ENCODE data around the gene A4GNT.
"Not testable (repeated sequence)": the region's sequence is repeated elsewhere in the genome, so short reads cannot be mapped to it uniquely, and the experiment has no call there.

Gene A4GNT

DNA sequence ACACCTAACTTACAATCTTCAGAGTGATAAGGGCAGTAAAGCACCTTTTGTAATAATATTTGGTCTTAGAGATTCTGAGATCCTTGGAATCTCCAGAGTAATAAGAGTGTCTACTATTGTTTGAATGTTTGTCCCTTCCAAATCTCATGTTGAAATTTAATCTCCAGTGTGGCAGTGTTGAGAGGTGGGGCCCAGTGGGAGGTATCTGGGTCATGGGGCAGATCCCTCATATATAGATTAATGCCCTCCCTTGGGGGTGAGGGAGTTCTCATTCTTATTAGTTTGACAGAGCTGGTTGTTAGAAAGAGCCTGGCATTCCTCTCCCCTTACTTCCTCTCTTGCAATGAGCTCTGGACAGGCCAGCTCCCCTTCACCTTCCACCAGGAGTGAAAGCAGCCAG lies 32.8 kb downstream of the A4GNT start:
- Histone ChIP-seq H3K9ac (ENCODE audit: low read depth in 1 of 2, low read length in 2 of 2) (no peak overlapping the region), H3K27me3 (ENCODE audit: control insufficient read depth in 2 of 2, insufficient read depth in 2 of 2, low read length in 2 of 2) (no peaks in the 10 kb centered on the region), H3K4me3 (ENCODE audit: low read length in 2 of 2) (no peak overlapping the region), H3K27ac (ENCODE audit: low read depth in 2 of 2, low read length in 2 of 2) (no peak overlapping the region), H3K4me1 (ENCODE audit: control insufficient read depth in 2 of 2, insufficient read depth in 2 of 2, low read length in 2 of 2) (no peaks in the 10 kb centered on the region), H3K9me3 (ENCODE audit: control insufficient read depth in 2 of 2, low read length in 2 of 2) (no peaks in the 10 kb centered on the region), H3K36me3 (ENCODE audit: control insufficient read depth in 2 of 2, insufficient read depth in 2 of 2, low read length in 2 of 2) (no peaks in the 10 kb centered on the region)

GRCh38 chr3:138097192-138098172 lies 34.7 kb downstream of the A4GNT start:
- Histone ChIP-seq H3K9me3 (ENCODE audit: control insufficient read depth in 2 of 2, low read length in 2 of 2) (no peaks in the 10 kb centered on the region), H3K4me1 (ENCODE audit: control insufficient read depth in 2 of 2, insufficient read depth in 2 of 2, low read length in 2 of 2) (no peaks in the 10 kb centered on the region), H3K27ac (ENCODE audit: low read depth in 2 of 2, low read length in 2 of 2) (no peak overlapping the region), H3K4me3 (ENCODE audit: low read length in 2 of 2) (no peak overlapping the region), H3K36me3 (ENCODE audit: control insufficient read depth in 2 of 2, insufficient read depth in 2 of 2, low read length in 2 of 2) (no peaks in the 10 kb centered on the region), H3K9ac (ENCODE audit: low read depth in 1 of 2, low read length in 2 of 2) (no peak overlapping the region), H3K27me3 (ENCODE audit: control insufficient read depth in 2 of 2, insufficient read depth in 2 of 2, low read length in 2 of 2) (no peaks in the 10 kb centered on the region)

GRCh38 chr3:138093721-138094120 lies 38.5 kb downstream of the A4GNT start:
- Histone ChIP-seq H3K9me3 (ENCODE audit: control insufficient read depth in 2 of 2, low read length in 2 of 2) (no peaks in the 10 kb centered on the region), H3K4me3 (ENCODE audit: low read length in 2 of 2) (no peak overlapping the region), H3K27me3 (ENCODE audit: control insufficient read depth in 2 of 2, insufficient read depth in 2 of 2, low read length in 2 of 2) (no peaks in the 10 kb centered on the region), H3K4me1 (ENCODE audit: control insufficient read depth in 2 of 2, insufficient read depth in 2 of 2, low read length in 2 of 2) (no peaks in the 10 kb centered on the region), H3K9ac (ENCODE audit: low read depth in 1 of 2, low read length in 2 of 2) (no peak overlapping the region), H3K27ac (ENCODE audit: low read depth in 2 of 2, low read length in 2 of 2) (no peak overlapping the region), H3K36me3 (ENCODE audit: control insufficient read depth in 2 of 2, insufficient read depth in 2 of 2, low read length in 2 of 2) (no peaks in the 10 kb centered on the region)

- H3K36me3 ChIP-seq (ENCODE audit: control insufficient read depth in 2 of 2, insufficient read depth in 2 of 2, low read length in 2 of 2): no peaks in the 10 kb centered on the region
- H3K4me3 ChIP-seq (ENCODE audit: low read length in 2 of 2): no peak overlapping the region
- H3K27ac ChIP-seq (ENCODE audit: low read depth in 2 of 2, low read length in 2 of 2): no peak overlapping the region
- no peaks in the 10 kb centered on the region for H3K27me3 ChIP-seq (ENCODE audit: control insufficient read depth in 2 of 2, insufficient read depth in 2 of 2, low read length in 2 of 2)
- no peaks in the 10 kb centered on the region for H3K4me1 ChIP-seq (ENCODE audit: control insufficient read depth in 2 of 2, insufficient read depth in 2 of 2, low read length in 2 of 2)
- H3K9me3 ChIP-seq (ENCODE audit: control insufficient read depth in 2 of 2, low read length in 2 of 2): no peaks in the 10 kb centered on the region
- no peak overlapping the region for H3K9ac ChIP-seq (ENCODE audit: low read depth in 1 of 2, low read length in 2 of 2)
Observed at GRCh38 chr3:138092023-138092422, 40.2 kb downstream of the A4GNT start.

GRCh38 chr3:138089091-138089490 lies 43.1 kb downstream of the A4GNT start:
- Histone ChIP-seq H3K9ac (ENCODE audit: low read depth in 1 of 2, low read length in 2 of 2) (no peak overlapping the region), H3K4me3 (ENCODE audit: low read length in 2 of 2) (no peak overlapping the region), H3K4me1 (ENCODE audit: control insufficient read depth in 2 of 2, insufficient read depth in 2 of 2, low read length in 2 of 2) (no peaks in the 10 kb centered on the region), H3K27ac (ENCODE audit: low read depth in 2 of 2, low read length in 2 of 2) (no peak overlapping the region), H3K27me3 (ENCODE audit: control insufficient read depth in 2 of 2, insufficient read depth in 2 of 2, low read length in 2 of 2) (no peaks in the 10 kb centered on the region), H3K36me3 (ENCODE audit: control insufficient read depth in 2 of 2, insufficient read depth in 2 of 2, low read length in 2 of 2) (peaks cover 2 to 3% of the 10 kb centered on the region in 2 donors), H3K9me3 (ENCODE audit: control insufficient read depth in 2 of 2, low read length in 2 of 2) (no peaks in the 10 kb centered on the region)

DNA sequence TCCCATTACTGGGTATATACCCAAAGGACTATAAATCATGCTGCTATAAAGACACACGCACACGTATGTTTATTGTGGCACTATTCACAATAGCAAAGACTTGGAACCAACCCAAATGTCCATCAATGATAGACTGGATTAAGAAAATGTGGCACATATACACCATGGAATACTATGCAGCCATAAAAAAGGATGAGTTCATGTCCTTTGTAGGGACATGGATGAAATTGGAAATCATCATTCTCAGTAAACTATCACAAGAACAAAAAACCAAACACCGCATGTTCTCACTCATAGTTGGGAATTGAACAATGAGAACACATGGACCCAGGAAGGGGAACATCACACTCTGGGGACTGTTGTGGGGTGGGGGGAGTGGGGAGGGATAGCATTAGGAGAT lies 46.4 kb downstream of the A4GNT start:
- H3K36me3 ChIP-seq (ENCODE audit: control insufficient read depth in 2 of 2, insufficient read depth in 2 of 2, low read length in 2 of 2); H3K4me3 ChIP-seq (ENCODE audit: low read length in 2 of 2); H3K27ac ChIP-seq (ENCODE audit: low read depth in 2 of 2, low read length in 2 of 2); H3K9me3 ChIP-seq (ENCODE audit: control insufficient read depth in 2 of 2, low read length in 2 of 2); H3K27me3 ChIP-seq (ENCODE audit: control insufficient read depth in 2 of 2, insufficient read depth in 2 of 2, low read length in 2 of 2); H3K4me1 ChIP-seq (ENCODE audit: control insufficient read depth in 2 of 2, insufficient read depth in 2 of 2, low read length in 2 of 2); H3K9ac ChIP-seq (ENCODE audit: low read depth in 1 of 2, low read length in 2 of 2): not testable (repeated sequence)

DNA sequence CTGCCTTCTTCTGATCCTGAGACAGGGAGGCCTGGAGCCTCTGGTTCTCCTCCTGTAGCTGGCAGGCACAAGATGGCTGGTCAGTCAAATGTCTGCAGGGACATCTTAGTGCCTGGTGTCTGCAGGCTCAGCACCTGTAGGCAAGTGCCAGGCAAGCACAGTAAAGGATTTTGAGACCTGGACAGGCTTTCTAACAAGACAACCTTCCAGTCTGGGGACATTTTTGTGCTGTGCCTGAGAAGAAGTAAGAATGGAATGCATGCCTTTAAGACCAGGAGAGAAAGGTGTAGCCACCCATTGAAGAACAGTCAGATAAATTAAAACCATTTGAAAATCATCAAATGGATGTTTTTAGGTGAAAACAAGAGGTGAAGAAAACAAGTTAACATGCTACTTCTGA lies 48.0 kb downstream of the A4GNT start:
- H3K4me3 ChIP-seq (ENCODE audit: low read length in 2 of 2): no peak overlapping the region

DNA sequence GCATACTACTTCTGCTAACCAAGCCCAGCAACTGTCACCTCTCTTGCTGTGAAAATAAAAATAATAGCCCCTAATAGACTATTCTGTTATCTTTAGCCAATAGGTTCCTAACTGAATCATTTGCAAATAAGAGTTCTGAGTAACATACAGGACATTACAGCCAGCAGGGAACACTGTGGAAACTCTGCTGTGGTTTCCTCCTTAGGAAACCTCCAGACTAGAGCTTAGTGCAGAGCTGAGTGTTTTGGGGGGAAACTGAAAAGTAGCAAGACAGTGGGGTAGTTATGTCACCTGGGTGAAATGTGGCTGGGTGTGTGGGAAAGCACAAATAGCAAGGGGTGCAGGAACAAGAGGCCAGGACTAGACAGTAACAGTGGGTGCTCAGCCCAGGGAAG lies 49.2 kb downstream of the A4GNT start:
- Histone ChIP-seq H3K36me3 (ENCODE audit: control insufficient read depth in 2 of 2, insufficient read depth in 2 of 2, low read length in 2 of 2) (peaks cover 3% of the 10 kb centered on the region in 2 donors), H3K4me1 (ENCODE audit: control insufficient read depth in 2 of 2, insufficient read depth in 2 of 2, low read length in 2 of 2) (peaks cover 0 to 3% of the 10 kb centered on the region in 2 donors), H3K27ac (ENCODE audit: low read depth in 2 of 2, low read length in 2 of 2) (no peak overlapping the region)

More for the DNA sequence above, 48.0 kb downstream of the A4GNT start:
- Histone ChIP-seq H3K27me3 (ENCODE audit: control insufficient read depth in 2 of 2, insufficient read depth in 2 of 2, low read length in 2 of 2) (no peaks in the 10 kb centered on the region), H3K9ac (ENCODE audit: low read depth in 1 of 2, low read length in 2 of 2) (no peak overlapping the region), H3K9me3 (ENCODE audit: control insufficient read depth in 2 of 2, low read length in 2 of 2) (no peaks in the 10 kb centered on the region), H3K36me3 (ENCODE audit: control insufficient read depth in 2 of 2, insufficient read depth in 2 of 2, low read length in 2 of 2) (peaks cover 3% of the 10 kb centered on the region in 2 donors), H3K4me1 (ENCODE audit: control insufficient read depth in 2 of 2, insufficient read depth in 2 of 2, low read length in 2 of 2) (peaks cover 0 to 3% of the 10 kb centered on the region in 2 donors), H3K27ac (ENCODE audit: low read depth in 2 of 2, low read length in 2 of 2) (no peak overlapping the region)

GRCh38 chr3:138082085-138082991 lies 49.9 kb downstream of the A4GNT start:
- Histone ChIP-seq H3K36me3 (ENCODE audit: control insufficient read depth in 2 of 2, insufficient read depth in 2 of 2, low read length in 2 of 2) (peaks cover 3% of the 10 kb centered on the region in 2 donors), H3K27me3 (ENCODE audit: control insufficient read depth in 2 of 2, insufficient read depth in 2 of 2, low read length in 2 of 2) (no peaks in the 10 kb centered on the region), H3K27ac (ENCODE audit: low read depth in 2 of 2, low read length in 2 of 2) (peak overlapping the region in 1 of 2 donors; percentile 31), H3K4me1 (ENCODE audit: control insufficient read depth in 2 of 2, insufficient read depth in 2 of 2, low read length in 2 of 2) (peaks cover 0 to 3% of the 10 kb centered on the region in 2 donors), H3K4me3 (ENCODE audit: low read length in 2 of 2) (no peak overlapping the region), H3K9ac (ENCODE audit: low read depth in 1 of 2, low read length in 2 of 2) (peak overlapping the region in 1 of 2 donors; percentile 42), H3K9me3 (ENCODE audit: control insufficient read depth in 2 of 2, low read length in 2 of 2) (no peaks in the 10 kb centered on the region)

More for the DNA sequence above, 49.2 kb downstream of the A4GNT start:
- Histone ChIP-seq H3K9ac (ENCODE audit: low read depth in 1 of 2, low read length in 2 of 2) (no peak overlapping the region), H3K27me3 (ENCODE audit: control insufficient read depth in 2 of 2, insufficient read depth in 2 of 2, low read length in 2 of 2) (no peaks in the 10 kb centered on the region), H3K9me3 (ENCODE audit: control insufficient read depth in 2 of 2, low read length in 2 of 2) (no peaks in the 10 kb centered on the region), H3K4me3 (ENCODE audit: low read length in 2 of 2) (no peak overlapping the region)

Measured in mucosa of rectum (tissue), 2 donors.